DMS53 treated with DMSO at 0.1 percent for 48 hours (cell line): Measurements from ENCODE around the gene FTO.

Experiments
- DNase-seq: peaks from one replicate; lab custom pipeline; 2025; ENCODE audit not compliant: unreplicated experiment; lab: John Stamatoyannopoulos, UW

The FTO gene

DNA sequence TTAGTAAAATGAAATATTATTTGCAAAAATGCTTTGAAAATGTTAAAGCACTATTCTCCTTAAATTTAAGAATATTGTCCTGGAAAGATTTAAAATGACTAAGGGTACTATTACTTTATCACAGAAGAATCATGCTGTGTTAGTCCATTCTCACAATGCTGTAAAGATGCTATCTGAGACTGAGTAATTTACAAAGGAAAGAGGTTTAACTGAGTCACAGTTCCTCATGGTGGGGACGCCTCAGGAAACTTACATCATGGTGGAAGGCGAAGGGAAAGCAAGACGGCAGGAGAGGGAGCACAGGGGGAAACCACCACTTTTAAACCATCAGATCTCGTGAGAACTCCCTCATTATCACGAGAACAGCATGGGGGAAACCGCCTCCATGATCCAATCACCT lies 337.0 kb downstream of the FTO start:
- no peak for DNase-seq

DNA sequence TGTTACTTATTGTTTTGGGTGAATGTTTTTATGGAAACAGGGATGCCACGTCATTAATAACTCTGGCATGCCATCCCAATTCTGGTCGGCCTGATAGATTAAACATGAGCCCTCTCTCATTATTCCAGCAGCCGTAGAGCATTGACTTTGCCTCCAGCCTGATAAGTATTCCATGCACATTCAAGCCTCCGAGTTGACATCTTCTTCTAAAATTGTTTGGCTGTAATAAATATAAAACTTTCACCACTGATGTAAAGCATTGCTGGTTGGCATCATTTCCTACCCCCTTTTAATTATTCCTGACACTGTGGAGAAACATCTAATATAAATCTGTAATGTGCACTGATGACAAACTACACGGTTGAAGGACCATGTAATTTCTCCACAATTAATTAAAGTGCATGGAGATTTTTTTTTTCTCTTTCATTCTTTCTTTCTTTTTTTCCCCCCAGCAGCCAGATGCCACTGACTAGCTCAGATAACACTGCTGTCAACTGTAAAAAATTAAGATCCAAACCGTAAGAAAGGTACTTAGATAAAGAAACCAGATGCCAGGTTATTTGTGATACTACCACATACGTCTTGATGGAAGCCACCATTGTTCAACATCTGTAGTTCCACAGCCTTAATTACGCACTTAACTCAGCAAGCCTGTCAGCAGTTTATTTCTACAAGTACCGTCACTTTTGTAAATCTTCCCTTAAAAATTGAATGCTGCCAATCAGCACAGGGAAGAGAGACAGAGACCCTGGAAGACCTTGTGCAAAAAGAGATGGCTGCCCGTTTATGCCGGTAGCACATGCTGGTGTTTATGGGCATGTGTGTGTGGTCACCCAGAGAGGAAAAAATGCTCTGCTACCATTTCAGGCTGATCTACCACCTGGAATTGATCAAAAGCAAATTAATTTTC lies 344.9 kb downstream of the FTO start:
- no peak for DNase-seq

- no peak for DNase-seq
Observed at GRCh38 chr16:54049591-54050458, 345.9 kb downstream of the FTO start.

DNA sequence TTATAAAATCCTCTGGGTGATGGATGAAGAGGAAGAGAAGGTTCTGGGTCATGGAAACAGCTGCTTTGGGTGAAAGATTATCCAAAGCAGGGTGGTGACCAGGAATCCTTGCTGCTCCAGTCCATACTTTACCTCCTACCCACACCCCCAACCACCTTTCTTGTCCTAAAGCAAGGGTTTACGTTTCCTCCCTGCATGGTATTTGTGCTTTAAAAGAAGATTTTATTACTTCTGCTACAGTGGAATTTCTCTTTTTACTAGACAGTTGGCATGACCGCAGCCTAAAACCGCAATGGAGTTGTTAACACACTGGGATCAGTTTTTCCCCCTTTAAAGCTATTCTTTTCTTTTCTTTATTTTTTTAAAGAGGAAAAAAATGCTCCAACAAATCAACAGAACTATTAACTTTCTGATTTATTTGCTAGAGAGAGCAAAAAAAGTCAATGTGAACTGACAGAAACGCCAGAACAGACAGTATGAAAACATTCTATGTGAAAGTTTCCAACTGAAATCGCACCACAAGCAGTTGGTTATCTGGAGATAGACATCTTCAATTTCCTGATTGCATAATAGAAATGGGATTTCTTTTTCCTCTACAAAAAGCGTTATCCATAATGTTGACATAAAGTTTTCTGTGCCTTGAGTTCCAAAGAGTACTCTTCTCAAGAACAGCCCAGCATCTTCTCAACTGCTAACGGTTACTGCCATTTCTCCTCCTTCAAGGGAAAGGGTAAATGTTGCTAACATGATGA lies 346.7 kb downstream of the FTO start:
- no peak for DNase-seq

DNA sequence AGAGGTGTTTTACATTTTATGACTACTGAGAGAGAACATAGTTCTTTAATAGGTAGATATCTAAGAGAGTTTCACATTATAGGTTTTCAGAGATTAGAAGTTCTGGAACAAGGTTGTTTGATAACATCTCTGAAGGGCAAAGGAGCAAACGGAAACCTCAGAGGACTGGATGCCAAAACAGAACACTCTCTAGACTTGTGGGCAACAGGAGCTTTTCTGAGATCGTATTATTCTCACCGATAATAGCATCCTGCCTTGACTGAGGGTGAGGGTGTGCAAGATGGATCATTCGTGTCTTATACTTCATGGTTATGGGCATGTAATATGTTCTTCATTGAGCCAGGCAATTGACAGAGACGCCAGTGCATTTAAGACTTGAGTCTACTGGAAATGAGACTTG lies 347.9 kb downstream of the FTO start:
- DNase-seq: no peak

DNA sequence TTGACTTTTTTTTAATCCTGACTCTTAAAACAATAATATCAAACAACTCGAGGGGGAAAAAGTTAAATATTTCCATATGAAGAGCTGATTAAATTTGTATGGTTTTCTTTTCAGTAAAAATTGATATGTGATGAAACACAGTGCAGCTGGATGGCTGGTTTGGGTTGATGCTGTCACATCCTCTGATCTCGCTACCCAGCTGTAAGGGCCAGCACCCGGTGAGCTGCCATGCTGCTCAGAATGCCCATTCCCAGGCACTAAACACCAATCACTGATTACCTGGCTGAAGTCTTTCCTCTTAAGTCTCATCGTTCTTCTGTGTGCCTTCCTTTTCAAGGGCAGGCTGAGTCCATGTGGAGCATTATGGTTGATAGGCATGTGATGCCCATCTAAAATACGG lies 348.3 kb downstream of the FTO start:
- DNase-seq: no peak

GRCh38 chr16:54053891-54054820 lies 350.2 kb downstream of the FTO start:
- no peak for DNase-seq

DNA sequence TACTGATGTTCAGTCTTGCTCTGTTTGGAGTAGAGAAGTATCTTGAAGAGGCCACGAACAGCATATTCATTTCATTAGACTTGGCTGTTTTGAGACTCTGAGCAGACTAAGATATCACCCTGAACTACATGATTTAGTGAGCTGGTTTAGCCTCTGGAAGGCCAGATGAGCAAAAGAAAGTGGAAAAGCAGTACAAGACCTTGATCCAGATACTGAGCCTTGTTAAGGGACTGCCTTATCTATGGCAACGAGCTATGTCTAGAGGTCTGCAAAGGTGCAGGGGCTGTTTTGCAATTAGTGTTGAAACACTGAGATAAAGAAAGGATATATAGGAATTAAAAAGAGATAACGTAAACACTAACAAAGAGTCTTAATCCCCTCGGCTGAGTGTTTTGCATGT lies 351.2 kb downstream of the FTO start:
- no peak for DNase-seq

DNA sequence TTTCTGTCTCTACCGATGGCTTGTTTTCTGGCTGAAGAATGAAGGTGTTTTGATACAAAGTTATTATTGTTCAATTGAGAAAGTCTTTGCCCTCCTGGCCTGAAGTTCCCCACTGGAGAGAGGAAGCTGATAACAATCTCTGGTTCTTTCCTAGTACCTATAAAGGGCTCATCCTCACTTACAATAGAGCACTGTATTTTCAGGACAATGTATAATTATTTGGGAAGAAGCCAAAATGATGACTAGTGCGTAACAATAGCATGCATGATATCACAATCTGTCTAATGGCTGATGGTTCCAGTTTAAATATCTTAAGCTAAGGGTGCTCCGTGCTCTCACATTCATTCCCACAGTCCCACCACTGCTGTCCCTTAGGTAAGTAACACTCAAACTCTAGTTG lies 351.9 kb downstream of the FTO start:
- no peak for DNase-seq

GRCh38 chr16:54056921-54057320 lies 353.0 kb downstream of the FTO start:
- no peak for DNase-seq

- DNase-seq: no peak
Observed at GRCh38 chr16:54059319-54059718, 355.4 kb downstream of the FTO start.

DNA sequence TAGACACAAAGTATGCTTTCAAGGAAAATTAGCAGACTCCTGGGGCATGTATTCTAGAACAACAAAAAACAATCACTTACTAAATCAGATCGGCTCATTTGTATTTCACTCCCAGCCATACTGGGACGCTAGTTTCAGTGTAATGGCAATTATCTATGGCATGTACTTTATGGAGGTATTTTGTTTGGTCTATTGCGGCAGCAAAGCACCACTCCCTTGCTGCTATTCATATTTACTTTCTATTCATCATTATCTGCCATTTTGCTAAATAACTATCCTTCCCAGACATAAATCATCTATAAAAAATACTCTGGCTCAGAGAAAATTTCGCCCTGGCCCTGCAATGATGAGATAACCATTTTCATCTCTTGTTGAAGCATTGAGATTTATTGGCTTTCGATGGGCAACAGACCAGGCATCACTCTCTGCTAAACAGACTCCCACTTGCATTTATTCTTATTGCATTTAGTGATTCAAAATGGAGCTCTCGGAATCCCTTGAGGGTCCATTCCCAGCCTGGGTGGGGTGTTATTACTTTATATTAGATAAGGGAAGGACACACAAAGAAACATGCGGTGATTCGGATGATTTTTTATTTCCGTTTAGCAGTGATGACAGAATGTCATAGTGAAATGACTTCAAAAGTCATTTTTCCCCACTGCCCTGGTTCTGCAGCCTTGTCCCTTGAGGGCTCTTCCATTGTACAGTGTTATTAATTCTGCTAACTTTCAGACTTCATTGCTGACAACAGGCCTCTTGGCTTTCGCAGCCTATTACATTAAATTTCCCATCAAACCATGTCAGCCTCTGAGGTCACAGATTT lies 356.9 kb downstream of the FTO start:
- no peak for DNase-seq

DNA sequence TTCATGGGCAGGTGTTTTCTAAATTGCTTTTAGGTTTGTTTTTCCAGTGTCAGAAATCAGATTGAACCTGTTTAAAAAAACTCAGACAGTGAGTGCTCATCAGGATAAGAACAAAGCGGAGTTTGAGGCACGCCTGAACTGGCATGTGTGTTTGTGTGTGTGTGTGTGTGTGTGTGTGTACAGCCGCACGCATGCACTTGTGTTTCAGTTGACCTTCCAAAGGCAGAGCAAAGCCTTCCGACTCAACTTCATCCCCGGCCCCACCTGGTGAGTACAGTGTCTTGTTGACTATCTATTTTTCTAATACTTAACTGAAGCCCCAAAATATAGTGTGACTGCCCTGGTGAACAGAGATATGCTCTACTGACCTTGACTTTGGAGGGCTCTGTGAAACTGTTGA lies 357.5 kb downstream of the FTO start:
- no peak for DNase-seq

DNA sequence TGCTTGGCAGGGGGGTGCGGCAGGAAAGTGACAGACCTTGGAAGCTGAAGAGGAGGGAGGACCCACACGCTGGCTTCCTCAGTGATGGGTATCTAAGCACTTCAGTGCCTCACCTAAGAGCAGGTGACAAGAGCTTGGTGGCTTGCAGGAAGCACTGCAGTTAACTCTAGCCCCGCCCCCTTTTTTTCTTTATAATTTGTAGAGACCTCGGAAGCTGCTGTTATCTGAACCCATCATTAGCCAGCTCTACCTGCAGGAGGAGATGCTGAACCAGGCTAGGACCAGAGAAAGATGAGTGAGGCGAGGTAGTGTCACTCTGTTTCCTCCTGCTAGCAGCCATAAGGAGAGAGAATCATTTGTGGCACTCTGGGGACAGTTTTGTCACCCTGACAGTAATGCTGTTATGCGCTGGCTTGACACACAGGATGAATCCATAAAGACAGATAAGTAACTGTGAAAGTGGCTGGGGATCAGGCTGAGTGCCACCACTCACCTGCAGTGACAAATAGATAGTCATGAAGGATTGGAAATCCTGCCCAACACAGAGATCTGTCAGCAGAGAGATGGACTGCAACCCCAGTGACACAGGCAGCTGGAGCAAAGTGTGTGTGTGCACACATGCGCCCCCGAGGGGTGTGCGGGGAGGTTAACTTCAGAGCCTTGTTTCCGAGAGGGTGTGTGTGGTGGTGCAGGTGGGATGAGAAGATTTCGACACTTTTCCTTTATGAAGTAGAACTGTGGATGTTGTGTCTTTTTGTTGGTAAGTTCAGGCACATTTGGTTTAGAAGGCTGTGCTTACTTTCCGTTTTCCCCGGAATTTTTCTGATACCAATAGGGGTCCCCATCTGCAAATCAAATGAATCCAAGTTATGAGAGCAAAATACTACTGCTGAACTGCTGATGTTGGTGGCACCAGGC lies 358.7 kb downstream of the FTO start:
- no peak for DNase-seq

- no peak for DNase-seq
Observed at GRCh38 chr16:54063279-54063773, 359.4 kb downstream of the FTO start.

- no peak for DNase-seq
Observed at GRCh38 chr16:54066451-54067105, 362.6 kb downstream of the FTO start.

- DNase-seq: no peak
Observed at GRCh38 chr16:54067322-54068065, 363.5 kb downstream of the FTO start.
